Brain microvascular endothelial cell (primary cell): ENCODE data around the gene LHFPL2.
A peak's percentile ranks its signal among the peaks of the same experiment; 100 is the strongest.

ENCODE experiments used
- DNase-seq: peaks from one replicate; pipeline ENCODE4 v3.0.0-alpha.2; 2020
- H3K27ac ChIP-seq: fragments of 250-450 bp; sonication (Bioruptor Pico); 2 replicates; pipeline ENCODE4 v1.5.1; 2020; ENCODE audit warnings: mild to moderate bottlenecking, moderate library complexity
- H3K27me3 ChIP-seq: fragments of 250-450 bp; sonication (Bioruptor Pico); replicated peaks from 2 replicates; pipeline ENCODE4 v1.5.1; 2020; ENCODE audit warnings: mild to moderate bottlenecking
- H3K36me3 ChIP-seq: fragments of 250-450 bp; sonication (Bioruptor Pico); replicated peaks from 2 replicates; pipeline ENCODE4 v1.5.1; 2020; ENCODE audit warnings: mild to moderate bottlenecking
- H3K4me3 ChIP-seq: 2 replicates; pipeline ENCODE4 v1.5.1; 2011; ENCODE audit warnings: low read depth, mild to moderate bottlenecking, control low read depth, low read length, moderate library complexity
- in situ Hi-C: cut with HindIII; loops from 2 replicates; pipeline ENCODE4 v1.10.0; 2017; ENCODE audit warnings: low sequenced_read_pairs, low pct_ligation_motif_present
- TF ChIP-seq, protein P1 (sequence below): IDR thresholded peaks from 2 replicates; pipeline ENCODE4 v1.5.1; 2011; ENCODE audit warnings: low read depth, mild to moderate bottlenecking, moderate library complexity, low read length, control low read depth, inconsistent platforms; ENCODE audit errors: missing control alignments

LHFPL2 gene

DNA sequence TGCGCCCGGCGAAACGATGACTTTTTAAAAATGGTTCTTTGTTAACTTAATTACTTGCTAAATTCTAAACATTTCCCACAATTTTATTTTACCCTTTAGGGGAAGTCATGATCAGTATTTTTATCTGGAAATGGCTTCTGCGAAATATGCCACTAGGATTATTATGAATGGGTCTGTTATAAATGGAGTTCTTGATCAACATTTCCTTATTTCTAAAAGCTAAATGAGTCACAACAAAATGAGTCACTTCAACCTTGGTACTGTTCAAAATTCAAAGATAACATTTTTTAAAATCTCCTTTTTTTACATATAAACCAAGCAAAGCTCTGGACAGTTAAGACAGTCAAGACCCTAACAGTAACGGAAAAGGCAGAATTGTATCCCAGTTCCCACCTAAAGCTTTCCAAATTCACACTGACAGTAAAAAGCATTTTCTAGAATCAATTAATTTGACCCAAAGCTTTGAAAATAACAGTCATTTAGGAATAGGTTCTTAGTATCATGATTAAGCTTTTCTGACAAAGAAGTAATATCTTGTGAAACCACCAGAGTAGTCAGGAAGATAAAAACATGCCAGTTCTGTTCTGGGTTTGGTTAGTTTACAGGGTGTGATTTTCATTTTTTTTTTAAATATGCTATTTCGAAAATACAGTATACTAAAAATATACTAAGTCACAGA, 81.7 kb downstream of the LHFPL2 start:
- Histone ChIP-seq H3K4me3 (no peak overlapping the region), H3K27ac (peak overlapping the region; percentile 83), H3K27me3 (no peaks in the 10 kb centered on the region), H3K36me3 (peaks cover 2% of the 10 kb centered on the region)
- in situ Hi-C loops = no loop called here
- DNase-seq = no peak
- TF ChIP-seq, protein P1, sequence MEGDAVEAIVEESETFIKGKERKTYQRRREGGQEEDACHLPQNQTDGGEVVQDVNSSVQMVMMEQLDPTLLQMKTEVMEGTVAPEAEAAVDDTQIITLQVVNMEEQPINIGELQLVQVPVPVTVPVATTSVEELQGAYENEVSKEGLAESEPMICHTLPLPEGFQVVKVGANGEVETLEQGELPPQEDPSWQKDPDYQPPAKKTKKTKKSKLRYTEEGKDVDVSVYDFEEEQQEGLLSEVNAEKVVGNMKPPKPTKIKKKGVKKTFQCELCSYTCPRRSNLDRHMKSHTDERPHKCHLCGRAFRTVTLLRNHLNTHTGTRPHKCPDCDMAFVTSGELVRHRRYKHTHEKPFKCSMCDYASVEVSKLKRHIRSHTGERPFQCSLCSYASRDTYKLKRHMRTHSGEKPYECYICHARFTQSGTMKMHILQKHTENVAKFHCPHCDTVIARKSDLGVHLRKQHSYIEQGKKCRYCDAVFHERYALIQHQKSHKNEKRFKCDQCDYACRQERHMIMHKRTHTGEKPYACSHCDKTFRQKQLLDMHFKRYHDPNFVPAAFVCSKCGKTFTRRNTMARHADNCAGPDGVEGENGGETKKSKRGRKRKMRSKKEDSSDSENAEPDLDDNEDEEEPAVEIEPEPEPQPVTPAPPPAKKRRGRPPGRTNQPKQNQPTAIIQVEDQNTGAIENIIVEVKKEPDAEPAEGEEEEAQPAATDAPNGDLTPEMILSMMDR = no peak

DNA sequence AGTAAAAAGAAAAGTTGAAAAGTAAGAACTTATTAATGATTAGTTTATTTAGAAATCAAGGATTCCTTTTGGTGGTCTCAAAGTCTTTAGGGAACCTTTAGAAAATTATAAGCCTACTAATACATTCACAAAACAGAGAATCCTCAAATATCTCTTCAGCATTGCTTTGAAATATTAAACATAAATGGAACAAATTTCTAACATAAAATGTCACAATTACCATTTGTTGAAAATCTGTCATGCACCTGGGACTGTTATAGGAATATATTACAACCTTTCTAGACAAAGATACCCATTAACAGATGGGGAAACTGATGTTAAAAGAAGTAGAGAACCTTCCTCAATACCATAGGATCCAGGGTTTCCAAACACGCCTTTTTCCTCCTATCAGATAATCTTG, 83.2 kb downstream of the LHFPL2 start:
- no peak overlapping the region for H3K27ac ChIP-seq
- no peaks in the 10 kb centered on the region for H3K27me3 ChIP-seq
- peaks cover 2% of the 10 kb centered on the region for H3K36me3 ChIP-seq
- H3K4me3 ChIP-seq = no peak overlapping the region
- in situ Hi-C loops = no loop called here
- no peak for DNase-seq
- TF ChIP-seq, protein P1 = no peak

DNA sequence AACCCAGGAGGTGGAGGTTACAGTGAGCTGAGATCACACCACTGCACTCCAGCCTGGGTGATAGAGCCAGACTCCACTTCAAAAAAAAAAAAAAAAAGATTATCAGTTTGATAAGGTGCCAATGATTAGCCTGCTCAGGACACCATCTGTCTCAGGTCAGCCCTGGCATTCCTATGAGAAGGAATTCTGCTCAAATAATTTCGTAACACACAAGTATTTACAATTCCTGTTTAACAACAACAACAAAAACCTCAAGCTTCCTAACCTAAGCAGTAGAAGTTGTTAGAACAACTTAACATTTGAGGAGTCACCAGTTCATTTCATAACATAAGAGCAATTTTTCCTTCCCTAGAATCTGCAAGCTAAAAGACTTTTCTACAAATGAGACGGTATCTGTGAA, 85.0 kb downstream of the LHFPL2 start:
- TF ChIP-seq, protein P1 = no peak
- no peak for DNase-seq
- in situ Hi-C loops = no loop called here
- H3K36me3 ChIP-seq = peaks cover 2% of the 10 kb centered on the region
- H3K27ac ChIP-seq = no peak overlapping the region
- H3K27me3 ChIP-seq = no peaks in the 10 kb centered on the region
- H3K4me3 ChIP-seq = no peak overlapping the region

DNA sequence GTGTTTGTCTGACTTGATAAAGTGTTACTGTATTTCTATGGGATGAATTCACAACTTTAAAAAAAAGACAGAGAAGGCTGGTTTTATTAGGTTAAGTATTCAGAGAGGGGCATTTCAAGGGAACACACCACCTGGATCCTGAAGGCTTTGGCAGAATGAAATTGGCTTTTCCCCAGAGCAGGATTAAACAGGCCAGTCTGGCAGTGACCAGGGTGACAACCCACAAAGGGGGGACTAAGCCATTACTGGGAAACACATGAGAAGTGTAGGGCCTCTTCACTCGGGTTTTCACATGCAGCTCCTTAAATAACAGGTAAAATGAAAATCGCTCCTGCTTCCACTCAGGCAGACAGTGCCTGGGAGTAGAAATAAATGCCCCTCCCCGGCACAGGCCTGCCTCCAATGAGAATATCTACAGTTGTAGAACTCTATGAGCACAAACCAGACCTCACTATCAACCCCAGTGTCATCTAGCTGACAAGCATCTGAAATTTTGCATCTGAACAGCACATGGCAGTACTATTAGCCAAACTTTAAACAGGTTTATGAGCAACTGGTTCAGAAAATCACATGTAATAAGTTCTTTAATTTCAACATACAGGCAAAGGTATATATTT, 85.8 kb downstream of the LHFPL2 start:
- Histone ChIP-seq H3K27me3 (no peaks in the 10 kb centered on the region), H3K4me3 (no peak overlapping the region), H3K36me3 (peaks cover 2% of the 10 kb centered on the region), H3K27ac (no peak overlapping the region)
- in situ Hi-C loops = no loop called here
- no peak for DNase-seq
- TF ChIP-seq, protein P1 = no peak

DNA sequence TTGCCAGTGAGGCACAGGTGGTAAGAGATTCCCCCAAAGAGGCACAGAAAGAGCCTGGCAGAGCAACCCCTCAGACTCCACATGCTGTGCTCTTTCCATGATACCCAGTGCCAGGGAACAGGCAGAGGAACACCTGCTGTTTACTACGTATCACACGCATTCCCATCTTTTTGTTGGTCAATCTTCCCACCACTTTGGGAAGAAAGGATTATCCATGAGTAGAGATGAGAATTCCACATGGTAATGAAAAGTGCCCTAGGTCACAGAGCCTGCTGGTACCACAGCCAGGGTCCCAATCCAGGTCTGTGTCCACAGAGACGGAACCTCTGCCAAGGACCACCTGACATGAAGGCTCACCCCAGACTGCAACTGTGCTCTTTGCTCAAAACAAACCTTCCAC, 86.6 kb downstream of the LHFPL2 start:
- Histone ChIP-seq H3K27ac (no peak overlapping the region), H3K27me3 (no peaks in the 10 kb centered on the region), H3K4me3 (no peak overlapping the region), H3K36me3 (peaks cover 2% of the 10 kb centered on the region)
- DNase-seq = no peak
- TF ChIP-seq, protein P1 = no peak
- in situ Hi-C loops = no loop called here
